Measurements from ENCODE around the gene CMAS. TPM values are rescaled to one million over a fixed set of nuclear protein-coding genes. Genes with fewer than 3 reads are reported as not detected.
"Not testable (repeated sequence)": the region's sequence is repeated elsewhere in the genome, so short reads cannot be mapped to it uniquely, and the experiment has no call there.

Gene CMAS
- total RNA-seq, 1 donor from 2014 or later = 35.7 TPM

DNA sequence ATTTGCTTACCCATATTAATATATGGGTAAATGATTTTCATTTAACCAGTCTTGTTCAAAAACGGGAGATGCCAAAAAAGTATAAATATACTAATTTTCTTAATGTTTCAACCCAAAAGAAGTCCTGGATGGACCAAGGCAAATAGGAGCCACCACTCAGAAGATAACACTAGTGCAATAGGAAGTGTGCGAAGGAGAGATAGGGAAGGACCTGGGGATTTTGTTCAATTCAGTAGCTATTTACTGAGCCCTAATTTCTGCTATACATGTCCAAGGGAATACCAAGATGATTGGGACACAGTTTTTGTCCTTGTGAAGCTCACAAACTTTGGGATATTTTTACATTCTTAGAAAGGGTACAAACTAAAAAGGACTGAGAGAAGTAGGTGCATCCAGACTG, 1.5 kb downstream of the CMAS start:
- DNase-seq (ENCODE audit: low spot score) = no peak

DNA sequence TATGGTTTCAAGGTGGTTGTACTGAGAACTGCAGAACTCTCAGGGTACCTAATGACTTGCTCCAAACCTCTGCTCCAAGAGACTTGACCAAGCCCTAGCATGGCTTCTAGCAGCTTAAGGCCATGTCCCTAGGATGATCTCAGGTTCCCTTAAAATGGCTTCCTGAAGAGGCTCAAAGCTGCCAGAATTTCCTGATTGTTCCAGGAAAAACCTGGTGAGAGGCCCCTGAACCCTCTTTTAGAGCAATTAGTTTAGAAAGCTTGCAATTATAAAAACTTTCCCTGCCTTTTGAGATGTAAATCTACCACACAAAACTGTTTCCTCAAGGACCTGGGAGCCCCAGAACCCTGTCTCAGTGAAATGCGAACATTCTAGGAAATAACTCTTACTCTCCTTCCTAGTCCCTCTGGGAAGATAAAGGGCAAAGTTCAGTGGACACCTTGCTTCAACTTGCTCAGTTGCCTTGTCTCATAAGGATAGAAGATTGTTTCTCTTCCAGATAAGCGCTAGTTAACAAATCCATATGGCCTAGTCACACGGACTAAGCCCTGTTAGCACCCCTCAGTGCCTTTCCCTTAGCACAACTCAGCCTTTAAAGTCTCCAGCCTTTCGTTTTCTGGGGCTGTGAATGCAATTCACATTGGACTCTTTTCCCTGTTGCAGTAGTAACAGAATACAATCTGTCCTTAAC, 2.5 kb downstream of the CMAS start:
- DNase-seq (ENCODE audit: low spot score) = no peak

DNA sequence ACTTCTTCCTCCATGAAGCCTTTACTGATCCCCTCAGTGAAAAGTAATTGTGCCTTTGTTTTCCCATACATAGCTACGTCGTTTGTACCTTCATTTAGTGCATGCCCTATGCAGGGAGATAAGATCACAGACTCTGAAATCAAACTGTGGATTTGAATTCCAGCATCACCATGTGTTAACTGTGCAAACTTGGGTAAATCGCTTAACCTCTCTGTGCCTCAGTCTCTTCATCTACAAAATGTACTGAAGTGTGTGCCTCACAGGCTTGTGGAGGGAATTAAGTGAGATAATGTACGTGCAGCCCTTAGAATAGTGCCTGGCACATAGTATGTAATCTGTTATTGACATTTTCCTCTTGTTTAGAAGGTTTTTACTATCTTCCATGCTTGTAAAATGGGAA, 4.1 kb downstream of the CMAS start:
- no peak for DNase-seq (ENCODE audit: low spot score)

DNA sequence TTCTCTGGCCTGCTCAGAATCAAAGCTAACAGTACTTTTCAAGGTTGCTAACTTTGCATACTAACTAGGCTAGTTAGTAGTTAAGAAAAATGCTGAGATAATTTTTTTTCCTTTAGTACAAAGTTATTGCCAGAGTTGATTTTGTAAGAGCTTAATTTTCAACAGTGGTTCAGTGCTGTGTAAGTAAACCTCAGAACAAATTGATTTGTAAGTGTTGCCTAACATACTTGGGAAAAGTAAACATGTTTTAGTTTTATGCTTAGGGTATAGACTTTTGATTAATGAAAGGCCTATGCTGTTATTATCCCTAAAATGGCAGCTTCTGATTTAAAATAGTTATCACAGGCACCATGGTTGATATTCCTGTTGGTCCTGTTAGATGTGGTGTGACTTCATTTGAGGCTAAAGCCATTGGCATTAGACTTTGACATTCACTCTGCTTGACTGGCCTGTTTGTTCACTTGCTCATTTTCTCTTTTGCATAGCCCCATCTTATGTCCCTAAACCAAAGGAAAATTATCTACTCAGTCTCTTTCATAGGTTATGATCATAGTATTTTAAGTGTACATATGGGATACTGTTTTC, 5.2 kb downstream of the CMAS start:
- DNase-seq (ENCODE audit: low spot score) = no peak

DNA sequence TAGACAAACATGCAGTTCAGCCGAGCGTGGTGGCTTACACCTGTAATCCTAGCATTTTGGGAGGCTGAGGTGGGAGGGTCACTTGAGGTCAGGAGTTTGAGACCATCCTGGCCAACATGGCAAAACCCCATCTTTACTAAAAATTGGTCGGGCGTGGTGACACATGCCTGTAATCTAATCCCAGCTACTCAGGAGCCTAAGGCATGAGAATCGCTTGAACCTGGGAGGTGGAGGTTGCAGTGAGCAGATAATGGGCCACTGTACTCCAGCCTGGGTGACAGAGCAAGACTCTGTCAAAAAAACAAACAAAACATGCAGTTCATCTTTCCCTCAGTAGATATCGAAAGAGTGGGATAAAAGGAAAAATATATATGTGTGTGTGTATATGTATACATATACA, 7.0 kb downstream of the CMAS start:
- not testable (repeated sequence) for DNase-seq (ENCODE audit: low spot score)

DNA sequence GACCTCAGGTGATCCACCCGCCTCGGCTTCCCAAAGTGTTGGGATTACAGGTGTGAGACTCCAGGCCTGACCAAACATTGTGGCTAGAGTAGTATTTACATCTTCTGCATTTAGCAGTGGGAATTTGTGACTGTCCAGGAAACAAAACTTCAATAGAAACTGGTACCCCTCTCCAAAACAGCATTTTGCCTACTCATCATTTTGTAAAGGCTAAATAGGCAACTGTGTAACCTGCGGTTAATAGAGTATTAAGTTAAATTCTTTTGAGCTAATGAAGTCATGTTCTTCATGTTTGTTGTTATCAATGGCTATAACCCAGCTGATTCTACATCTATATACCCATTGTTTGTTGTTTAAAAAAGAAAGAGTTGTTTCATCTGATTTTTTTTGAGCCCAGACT, 8.1 kb downstream of the CMAS start:
- DNase-seq (ENCODE audit: low spot score) = no peak

DNA sequence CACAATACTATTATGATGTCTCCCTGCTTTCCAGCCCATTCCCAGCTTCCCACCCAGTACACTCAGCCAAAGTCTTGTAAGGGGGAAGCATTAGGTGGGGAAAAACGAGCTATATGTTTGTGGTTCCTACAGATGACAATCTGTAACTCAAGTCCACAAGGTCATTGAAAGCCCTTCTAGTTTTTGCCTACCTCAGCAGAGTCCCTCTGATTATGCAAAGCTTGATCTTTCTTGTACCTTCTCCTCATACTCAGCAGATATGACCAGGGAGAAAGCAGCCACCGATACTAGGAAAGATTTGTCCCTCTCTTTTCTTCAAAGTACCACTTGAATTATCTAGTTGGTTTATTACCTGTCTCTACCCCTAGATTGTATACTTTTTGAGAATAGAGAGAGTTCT, 10.6 kb downstream of the CMAS start:
- no peak for DNase-seq (ENCODE audit: low spot score)

DNA sequence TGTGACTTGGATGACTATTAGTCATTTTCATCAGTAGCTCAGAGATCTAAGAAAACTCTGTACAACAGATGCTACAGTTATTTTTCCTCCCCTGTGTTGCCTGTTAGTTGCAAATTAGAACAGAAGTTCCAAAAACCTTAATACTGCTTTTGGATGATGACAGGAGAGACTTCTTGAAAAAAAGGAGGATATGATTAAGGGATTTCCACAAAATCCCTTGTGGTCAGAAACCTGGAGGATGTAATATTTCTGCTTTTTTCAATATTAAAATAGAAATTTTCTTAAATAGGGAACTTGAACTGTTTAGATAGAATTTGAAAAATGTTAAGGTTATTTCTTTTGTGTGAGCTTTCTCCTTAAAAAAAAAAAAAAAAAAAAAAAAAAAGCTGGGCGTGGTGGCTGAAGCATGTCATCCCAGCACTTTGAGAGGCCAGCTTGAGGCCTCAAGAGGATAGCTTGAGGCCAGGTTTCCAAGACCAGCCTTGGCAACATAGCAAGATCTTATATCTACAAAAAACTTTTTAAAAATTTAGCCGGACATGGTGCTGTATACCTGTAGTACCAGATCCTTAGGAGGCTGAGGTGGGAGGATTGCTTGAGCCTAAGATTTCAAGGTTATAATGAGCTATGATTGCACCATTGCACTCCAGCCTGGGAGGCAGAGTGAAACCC, 14.1 kb downstream of the CMAS start:
- no peak for DNase-seq (ENCODE audit: low spot score)

DNA sequence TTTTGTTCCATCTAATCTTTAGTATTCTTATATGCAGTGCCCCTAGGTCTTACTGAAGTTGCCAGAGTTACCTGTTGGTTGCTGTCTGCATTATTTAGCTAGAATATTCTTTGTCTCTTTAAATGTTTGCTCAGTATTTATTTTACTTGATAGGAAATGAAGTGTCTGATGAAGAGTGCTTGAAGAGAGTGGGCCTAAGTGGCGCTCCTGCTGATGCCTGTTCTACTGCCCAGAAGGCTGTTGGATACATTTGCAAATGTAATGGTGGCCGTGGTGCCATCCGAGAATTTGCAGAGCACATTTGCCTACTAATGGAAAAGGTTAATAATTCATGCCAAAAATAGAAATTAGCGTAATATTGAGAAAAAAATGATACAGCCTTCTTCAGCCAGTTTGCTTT, 18.9 kb downstream of the CMAS start:
- no peak for DNase-seq (ENCODE audit: low spot score)

DNA sequence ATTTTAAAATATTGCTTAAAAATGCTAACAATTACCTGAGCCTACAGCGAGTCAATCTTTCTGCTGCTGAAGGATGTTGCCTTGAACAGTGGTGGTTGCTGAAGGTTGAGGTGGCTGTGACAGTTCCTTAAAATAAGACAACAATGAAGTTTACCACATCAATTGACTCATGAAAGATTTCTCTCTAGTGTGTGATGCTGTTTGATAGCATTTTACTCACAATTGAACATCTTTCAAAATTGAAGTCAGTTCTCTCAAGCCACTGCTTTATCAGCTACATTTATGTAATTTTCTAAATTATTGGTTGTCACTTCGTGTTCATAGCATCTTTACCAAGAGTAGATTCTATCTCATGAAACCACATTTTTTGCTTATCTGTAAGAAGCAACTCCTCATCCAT, 20.3 kb downstream of the CMAS start:
- no peak for DNase-seq (ENCODE audit: low spot score)

DNA sequence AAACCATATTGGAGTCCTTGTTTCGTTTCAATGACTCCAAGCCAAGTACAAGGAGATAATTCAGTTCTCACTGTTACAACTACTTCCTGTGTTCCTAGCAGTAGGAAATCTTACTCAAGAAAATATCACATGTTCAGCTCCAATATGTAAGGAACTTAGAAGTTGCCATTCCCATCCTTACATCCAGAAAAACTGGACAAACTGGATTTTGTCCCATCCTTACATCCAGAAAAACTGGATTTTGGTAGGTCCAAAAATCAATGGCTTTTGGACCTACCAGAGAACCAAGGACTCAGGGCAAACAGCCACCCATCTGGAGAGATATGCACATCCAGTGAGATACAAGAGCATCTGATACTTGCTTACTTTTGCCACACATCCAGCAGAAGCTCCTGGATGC, 23.8 kb downstream of the CMAS start:
- no peak for DNase-seq (ENCODE audit: low spot score)

DNA sequence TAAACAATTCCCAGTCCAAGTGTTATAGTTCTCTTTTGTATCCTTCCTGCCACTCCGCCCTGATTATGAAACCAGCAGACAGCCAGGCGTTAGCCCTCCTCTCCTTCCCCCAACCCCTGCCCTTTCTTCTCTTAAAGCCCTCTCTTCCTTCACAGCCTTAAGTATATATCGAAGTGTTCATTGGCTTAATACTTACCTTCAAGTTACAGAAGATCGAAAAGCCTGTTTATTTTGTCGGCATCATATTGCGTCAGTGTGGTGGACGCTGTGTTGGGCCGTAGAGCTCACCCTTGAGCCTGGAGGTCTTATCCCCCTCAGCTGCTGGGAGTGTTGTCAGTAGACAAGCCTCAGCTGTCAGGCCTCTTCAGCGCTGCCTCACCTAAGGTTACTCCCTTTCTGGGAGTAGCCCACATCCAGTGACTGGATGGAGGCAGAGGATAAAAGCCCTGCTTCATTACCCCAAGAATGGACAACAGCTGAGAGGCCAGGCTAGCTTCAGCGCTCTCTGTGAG, 36.2 kb downstream of the CMAS start:
- DNase-seq (ENCODE audit: low spot score) = no peak

DNA sequence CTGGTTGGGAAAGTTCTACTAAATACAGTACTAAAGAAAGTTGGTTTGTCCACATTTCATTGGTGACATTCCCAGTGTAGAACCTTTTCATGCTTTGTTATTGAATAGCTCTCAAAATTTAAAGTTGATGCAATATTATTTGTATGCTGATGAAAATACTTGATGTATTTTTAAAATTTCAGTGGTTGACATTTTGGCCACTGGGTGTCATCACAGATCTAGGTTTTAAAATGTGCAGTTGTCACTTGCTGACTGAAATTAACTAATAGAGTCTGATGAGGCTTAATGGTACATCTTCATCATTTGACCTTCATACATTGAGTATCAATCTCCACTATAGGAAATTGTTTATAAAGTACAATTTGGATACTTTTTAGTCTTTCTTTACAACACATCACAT, 37.1 kb downstream of the CMAS start:
- no peak for DNase-seq (ENCODE audit: low spot score)

DNA sequence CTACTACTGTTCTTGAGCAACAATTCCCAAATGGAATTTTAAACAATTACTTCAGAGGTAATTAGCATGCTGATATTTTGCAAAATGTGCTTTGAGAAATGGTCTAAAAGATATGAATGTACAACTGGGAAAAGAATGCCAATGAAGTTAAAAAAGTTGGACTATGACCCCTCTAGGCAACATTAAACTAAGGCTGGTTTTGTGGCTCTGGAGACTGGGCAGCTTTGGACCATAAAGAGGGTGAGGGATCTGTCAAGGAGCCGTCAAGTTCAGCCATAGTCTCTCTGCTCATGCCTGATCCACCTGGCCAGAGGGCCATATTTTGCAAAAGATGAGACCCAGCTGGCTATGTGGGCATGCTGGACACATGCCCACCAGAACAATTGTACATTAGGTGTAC, 38.8 kb downstream of the CMAS start:
- DNase-seq (ENCODE audit: low spot score) = no peak

DNA sequence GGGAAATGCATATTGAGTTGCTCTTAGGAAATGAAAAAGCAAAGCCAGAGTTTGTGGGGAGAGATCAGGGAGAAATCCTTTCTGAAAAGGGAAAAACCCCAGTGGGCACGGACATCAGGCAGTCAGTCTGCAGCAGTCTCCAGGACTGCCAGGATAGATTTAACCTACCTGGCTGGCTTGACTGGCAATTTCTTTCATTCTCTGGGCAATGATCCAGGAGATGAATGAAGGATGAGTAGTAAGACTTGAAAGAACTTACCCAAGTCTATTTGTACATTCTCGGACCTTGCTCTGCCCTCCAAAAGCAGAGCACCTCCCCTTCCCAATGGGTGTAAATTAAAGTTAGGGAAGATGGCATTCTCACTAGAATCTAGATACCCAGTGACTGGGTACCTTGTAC, 42.9 kb downstream of the CMAS start:
- no peak for DNase-seq (ENCODE audit: low spot score)

DNA sequence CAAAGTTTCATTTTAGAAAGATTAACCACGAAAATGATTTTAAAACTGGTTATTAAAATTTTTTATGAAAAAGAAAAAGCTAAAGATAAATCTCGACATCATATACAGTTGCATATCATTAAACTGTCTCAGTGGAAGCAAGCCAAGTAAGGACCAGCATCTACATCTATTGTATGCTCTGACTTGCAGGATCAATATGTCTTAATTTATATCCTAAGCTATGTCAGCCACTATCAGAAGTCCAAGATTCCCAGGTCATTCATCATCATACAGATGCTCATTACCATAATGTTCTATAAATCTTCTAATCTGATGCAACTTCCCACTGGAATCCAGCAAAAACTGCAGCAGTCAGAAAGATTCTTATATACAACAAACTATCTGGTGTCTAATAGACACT, 43.5 kb downstream of the CMAS start:
- no peak for DNase-seq (ENCODE audit: low spot score)

DNA sequence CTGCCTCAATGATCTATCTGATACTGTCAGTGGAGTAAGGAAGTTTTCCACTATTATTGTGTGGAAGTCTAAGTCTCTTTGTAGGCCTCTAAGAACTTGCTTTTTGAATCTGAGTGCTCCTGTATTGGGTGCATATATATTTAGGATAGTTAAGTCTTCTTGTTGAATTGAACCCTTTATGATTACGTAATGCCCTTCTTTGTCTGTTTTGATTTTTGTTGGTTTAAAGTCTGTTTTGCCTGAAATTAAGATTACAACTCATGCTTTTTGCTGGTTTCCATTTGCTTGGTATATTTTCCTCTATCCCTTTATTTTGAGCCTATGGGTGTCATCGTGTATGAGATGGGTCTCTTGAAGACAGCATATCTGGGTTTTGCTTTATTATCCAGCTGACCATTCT, 53.0 kb downstream of the CMAS start:
- not testable (repeated sequence) for DNase-seq (ENCODE audit: low spot score)

DNA sequence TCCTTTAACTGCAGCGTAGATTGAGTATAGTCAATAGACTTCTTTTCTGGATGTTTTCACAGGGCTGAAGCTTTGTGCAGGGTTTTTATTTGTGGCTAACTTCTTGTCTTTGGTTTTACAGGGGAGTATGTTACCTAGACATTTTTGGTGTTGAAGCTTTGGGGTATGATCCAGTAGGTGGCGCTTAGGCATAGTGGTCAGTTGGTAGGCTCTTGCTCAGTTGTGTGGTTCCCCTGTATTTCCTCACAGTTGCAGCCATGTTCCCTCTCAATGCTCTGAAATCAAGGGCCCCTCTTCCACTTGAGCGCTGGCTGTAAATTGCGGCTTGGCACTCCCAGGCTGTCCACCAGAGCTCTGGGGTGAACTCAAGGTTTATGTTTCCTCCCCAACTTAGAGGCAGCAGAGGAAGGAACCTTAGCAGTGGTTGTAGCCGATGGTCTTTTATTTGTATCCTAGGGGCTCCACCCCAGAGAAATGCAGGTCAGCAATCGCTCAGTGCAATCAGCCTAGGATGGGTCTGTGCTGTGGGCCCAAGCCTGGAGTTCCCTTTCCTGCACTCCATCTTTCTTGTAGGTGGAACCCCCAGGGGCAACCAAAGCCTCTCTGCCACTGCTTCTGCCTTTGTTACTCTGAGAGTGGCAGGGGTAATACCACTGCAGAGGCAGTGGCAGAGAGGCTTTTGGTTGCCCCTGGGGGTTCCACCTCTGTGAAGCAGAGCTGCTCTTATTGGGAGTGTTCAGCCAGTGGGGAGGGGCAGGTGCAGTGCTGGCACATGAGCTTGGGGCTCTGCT, 55.1 kb downstream of the CMAS start:
- peak; percentile 50 for DNase-seq (ENCODE audit: low spot score)

DNA sequence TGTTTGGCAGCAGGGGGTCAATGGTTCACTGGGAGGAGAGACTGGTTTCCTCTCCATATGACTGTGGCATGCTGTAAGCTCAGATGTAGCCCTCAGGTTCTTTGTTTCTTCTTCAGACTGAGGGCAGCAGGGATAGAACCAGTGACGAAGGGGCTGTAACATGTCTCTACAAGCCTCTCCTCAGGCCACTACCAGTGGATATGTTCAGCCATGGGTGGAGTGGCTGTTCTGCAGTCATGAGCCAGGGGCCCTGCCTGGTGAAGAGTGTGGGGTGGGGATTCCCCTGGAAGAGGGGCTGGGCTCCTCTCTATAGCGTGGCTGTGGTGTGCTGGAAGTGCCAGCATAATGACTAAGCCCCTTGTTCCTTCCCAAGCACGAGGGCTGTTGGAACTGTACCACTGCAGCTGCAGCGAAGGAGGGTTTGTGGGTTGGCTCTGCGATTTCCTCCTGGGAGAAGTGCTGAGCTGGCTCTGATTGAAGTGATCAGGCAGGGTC, 55.8 kb downstream of the CMAS start:
- DNase-seq (ENCODE audit: low spot score) = no peak

DNA sequence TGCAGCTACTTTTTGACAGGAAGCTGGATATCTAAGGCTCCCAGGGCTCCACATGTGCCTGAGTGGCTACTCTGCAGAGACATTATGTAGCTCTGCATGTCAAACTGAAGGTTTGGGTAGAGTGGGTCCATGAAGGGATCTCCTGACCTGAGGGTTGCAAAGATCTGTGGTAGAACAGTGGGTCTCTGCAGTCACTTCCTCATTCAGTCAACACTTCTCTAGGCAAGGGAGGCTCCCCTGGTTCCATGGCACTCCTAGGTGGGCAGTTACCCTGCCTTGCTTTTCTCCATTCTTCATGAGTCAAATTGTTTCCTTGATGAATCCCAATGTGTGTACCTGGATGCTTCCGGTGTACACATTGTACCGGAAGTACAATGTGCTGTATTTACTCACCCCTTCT, 57.4 kb downstream of the CMAS start:
- DNase-seq (ENCODE audit: low spot score) = no peak

DNA sequence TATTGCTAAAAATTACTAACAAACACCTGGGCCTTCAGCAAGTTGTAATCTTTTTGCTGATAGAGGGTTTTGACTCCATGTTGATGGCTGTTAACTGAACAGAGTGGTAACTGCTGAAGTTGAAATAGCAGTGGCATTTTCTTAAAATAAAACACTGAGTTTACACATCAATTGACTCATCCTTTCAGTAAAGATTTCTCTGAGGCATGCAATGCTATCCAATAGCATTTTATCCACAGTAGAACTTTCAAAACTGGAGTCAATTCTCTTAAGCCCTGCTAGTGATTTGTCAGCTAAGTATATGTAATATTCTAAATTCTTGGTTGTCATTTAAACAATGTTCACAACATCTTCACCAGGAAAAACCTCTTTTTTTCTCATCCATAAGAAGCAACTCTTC, 59.5 kb downstream of the CMAS start:
- no peak for DNase-seq (ENCODE audit: low spot score)

DNA sequence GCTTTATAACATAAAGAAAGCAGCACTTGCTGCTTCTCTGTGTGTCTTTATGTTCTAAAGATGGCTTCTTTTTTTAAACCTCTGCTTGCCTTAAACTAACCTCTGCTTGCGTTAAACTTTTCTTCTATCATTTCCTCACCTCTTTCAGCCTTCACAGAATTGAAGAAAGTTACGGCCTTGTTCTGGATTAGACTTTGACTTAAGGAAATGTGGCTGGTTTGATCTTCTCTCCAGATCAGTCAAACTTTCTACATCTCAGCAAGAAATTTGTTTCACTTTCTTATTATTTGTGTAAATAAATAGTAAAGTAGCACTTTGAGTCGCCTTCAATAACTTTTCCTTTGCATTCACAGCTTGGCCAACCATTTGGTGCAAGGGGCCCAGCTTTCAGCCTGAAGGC, 64.2 kb downstream of the CMAS start:
- DNase-seq (ENCODE audit: low spot score) = no peak

Data from ureter (tissue), 1 donor.